ENCODE results near the gene ATP7B. TPM values are rescaled to one million over a fixed set of nuclear protein-coding genes. Genes with fewer than 3 reads are reported as not detected.
"Not testable (repeated sequence)": the region's sequence is repeated elsewhere in the genome, so short reads cannot be mapped to it uniquely, and the experiment has no call there.

Gene ATP7B
- total RNA-seq, 1 donor from 2014 or later: 3.9 TPM

DNA sequence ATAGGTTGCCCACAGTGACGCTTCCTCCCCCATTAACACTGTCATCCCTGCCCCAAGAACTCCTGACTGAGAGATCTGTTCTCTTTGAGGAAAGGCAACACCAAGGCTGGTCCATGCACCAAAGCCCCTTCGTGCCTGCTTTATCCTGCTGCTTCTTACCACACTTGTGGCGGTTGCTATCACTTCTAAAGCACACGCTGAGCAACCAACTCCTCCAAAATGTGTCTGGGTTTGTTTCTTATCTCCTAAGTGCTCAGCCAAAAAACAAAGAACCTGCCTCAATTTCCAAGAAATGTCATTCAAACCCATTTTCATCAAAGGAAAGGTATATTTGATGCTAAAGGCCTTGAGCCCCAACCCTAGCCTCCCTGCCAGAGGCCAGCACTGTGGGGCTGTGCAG, 14.6 kb downstream of the ATP7B start:
- DNase-seq (ENCODE audit: low read depth) (no peak), FAIRE-seq (no peak)
- H3K4me3 ChIP-seq (ENCODE audit: low read depth, low read length): no peak overlapping the region
- no peak for TF ChIP-seq CTCF (IDR thresholded peaks at IDR 0.05; ENCODE audit: insufficient read depth, low read length, severe bottlenecking)
- H3K36me3 ChIP-seq (ENCODE audit: control insufficient read depth, insufficient read depth, low read length): no peaks in the 10 kb centered on the region
- peaks cover 14% of the 10 kb centered on the region for H3K27me3 ChIP-seq (ENCODE audit: control insufficient read depth, insufficient read depth, low read length)

- peak; percentile 17 for TF ChIP-seq CTCF (IDR thresholded peaks at IDR 0.05; ENCODE audit: insufficient read depth, low read length, severe bottlenecking)
- Histone ChIP-seq H3K36me3 (ENCODE audit: control insufficient read depth, insufficient read depth, low read length) (no peaks in the 10 kb centered on the region), H3K4me3 (ENCODE audit: low read depth, low read length) (no peak overlapping the region), H3K27me3 (ENCODE audit: control insufficient read depth, insufficient read depth, low read length) (peaks cover 14% of the 10 kb centered on the region)
- peak; percentile 39 for DNase-seq (ENCODE audit: low read depth)
- FAIRE-seq: no peak
These were observed 15.3 kb downstream of the ATP7B start for GRCh38 chr13:51995677-51996551.

DNA sequence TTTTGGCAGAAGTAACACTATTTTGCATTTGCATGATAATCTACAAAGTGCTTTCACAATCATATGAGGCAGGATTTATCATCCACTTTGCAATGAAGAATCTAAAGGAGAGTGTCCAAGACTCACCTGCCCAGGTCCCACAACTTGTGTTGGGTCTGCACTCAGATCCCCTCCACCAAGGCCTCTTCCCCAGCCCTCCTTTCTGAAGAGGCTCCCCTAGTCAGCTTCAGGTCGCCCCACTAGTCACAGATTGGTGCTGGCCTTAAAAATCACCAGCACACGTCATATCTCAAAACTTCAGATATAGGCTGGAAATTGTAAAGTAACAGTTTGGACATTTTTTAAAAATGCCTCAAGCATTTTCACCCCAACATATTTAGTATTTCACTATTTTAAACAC, 17.5 kb downstream of the ATP7B start:
- H3K4me3 ChIP-seq (ENCODE audit: low read depth, low read length): no peak overlapping the region
- DNase-seq (ENCODE audit: low read depth) (no peak), FAIRE-seq (no peak)
- H3K27me3 ChIP-seq (ENCODE audit: control insufficient read depth, insufficient read depth, low read length): peaks cover 6% of the 10 kb centered on the region
- no peaks in the 10 kb centered on the region for H3K36me3 ChIP-seq (ENCODE audit: control insufficient read depth, insufficient read depth, low read length)
- no peak for TF ChIP-seq CTCF (IDR thresholded peaks at IDR 0.05; ENCODE audit: insufficient read depth, low read length, severe bottlenecking)

DNA sequence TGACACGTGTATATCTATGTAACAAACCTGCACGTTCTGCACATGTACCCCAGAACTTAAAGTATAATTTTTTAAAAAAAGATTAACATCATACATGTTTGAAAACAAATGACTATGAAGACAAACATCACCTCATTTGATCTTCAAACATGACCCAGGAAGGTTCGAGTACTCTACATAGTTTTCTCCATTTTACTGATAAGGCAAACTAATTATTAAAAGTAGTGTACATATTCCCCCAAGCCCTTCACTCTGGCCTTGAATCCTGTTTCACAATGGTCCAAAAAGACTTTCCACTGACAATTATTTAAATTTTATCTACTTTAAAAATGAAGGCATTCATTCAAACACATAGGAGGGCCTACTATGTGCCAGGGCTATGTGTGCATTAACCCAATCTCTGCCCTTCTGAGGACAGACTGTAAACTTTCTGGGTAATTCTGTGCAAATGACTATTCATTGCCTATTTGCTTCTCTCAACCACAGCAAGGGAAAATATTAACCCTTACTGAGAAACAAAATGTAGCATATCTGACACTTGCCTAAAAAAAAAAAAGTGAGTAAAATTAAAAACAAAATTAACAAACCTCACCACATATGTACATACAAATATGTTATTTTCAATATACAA, 22.1 kb downstream of the ATP7B start:
- Histone ChIP-seq H3K36me3 (ENCODE audit: control insufficient read depth, insufficient read depth, low read length) (no peaks in the 10 kb centered on the region), H3K27me3 (ENCODE audit: control insufficient read depth, insufficient read depth, low read length) (no peaks in the 10 kb centered on the region), H3K4me3 (ENCODE audit: low read depth, low read length) (no peak overlapping the region)
- no peak for FAIRE-seq
- no peak for TF ChIP-seq CTCF (IDR thresholded peaks at IDR 0.05; ENCODE audit: insufficient read depth, low read length, severe bottlenecking)
- no peak for DNase-seq (ENCODE audit: low read depth)

DNA sequence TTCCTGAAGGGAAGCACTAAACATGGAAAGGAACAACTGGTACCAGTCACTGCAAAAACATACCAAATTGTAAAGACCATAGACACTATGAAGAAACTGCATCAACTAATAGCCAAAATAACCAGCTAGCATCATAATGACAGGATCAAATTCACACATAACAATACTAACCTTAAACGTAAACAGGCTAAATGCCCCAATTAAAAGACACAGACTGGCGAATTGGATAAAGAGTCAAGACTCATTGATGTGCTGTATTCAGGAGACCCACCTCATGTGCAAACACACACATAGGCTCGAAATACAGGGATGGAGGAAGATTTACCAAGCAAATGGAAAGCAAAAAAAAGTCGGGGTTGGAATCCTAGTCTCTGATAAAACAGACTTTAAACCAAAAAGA, 26.3 kb downstream of the ATP7B start:
- H3K4me3 ChIP-seq (ENCODE audit: low read depth, low read length); H3K36me3 ChIP-seq (ENCODE audit: control insufficient read depth, insufficient read depth, low read length); FAIRE-seq: not testable (repeated sequence)

DNA sequence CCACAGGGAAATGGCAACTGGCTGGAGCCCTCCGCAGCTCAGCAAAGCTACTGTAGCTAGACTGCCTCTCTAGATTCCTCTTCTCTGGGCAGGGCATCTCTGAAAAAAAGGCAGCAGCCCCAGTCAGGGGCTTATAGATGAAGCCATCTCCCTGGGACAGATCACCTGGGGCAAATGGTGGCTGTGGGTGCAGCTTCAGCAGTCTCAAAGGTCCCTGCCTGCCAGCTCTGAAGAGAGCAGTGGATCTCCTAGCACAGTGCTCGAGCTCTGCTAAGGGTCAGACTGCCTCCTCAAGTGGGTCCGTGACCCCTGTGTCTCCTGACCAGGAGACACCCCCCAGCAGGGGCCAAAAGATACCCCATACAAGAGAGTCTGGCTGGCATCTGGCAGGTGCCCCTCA, 28.0 kb downstream of the ATP7B start:
- H3K4me3 ChIP-seq (ENCODE audit: low read depth, low read length); DNase-seq (ENCODE audit: low read depth); H3K36me3 ChIP-seq (ENCODE audit: control insufficient read depth, insufficient read depth, low read length); FAIRE-seq; H3K27me3 ChIP-seq (ENCODE audit: control insufficient read depth, insufficient read depth, low read length): not testable (repeated sequence)

More for the DNA sequence above, 26.3 kb downstream of the ATP7B start:
- not testable (repeated sequence) for DNase-seq (ENCODE audit: low read depth); H3K27me3 ChIP-seq (ENCODE audit: control insufficient read depth, insufficient read depth, low read length)

Measured in bronchial epithelial cell (primary cell).